ENCODE data around the gene EMX2. TPM values are rescaled to one million over a fixed set of nuclear protein-coding genes. Genes with fewer than 3 reads are reported as not detected.

Gene EMX2
- total and polyA plus RNA-seq, 7 donors: 0.69 to 3.4 (median 1.2) TPM

- no peak overlapping the region for H3K27ac ChIP-seq
- intact Hi-C loops (cut with DNase I): loop anchor here in 1 of 2 donors (10.0 kb wide), 1 partner anchor 187 kb away; no protein-coding TSS in a partner anchor
- no peak for TF ChIP-seq CTCF (IDR thresholded peaks at IDR 0.05)
- no peaks in the 10 kb centered on the region for H3K36me3 ChIP-seq (ENCODE audit: insufficient read depth in 1 of 2, low read depth in 1 of 2)
- no peak for ATAC-seq
- no peaks in the 10 kb centered on the region for H3K9me3 ChIP-seq
- H3K4me1 ChIP-seq: peaks cover 28% of the 10 kb centered on the region
- H3K4me3 ChIP-seq: no peak overlapping the region
- WGBS, 3 donors: 26 to 35% (median 32%) methylated on average over 32 of the region's 32 CpGs
- no peak for DNase-seq
- H3K27me3 ChIP-seq (ENCODE audit: insufficient read depth in 3 of 3, low read length in 2 of 3): peaks cover 0 to 100% (median 33%) of the 10 kb centered on the region in 3 donors
Observed at GRCh38 chr10:117547716-117548668, 5.4 kb downstream of the EMX2 start.

- 44 to 57% (median 50%) methylated on average over 6 of the region's 6 CpGs for WGBS, 3 donors
- Histone ChIP-seq H3K27ac (no peak overlapping the region), H3K27me3 (ENCODE audit: insufficient read depth in 3 of 3, low read length in 2 of 3) (peaks cover 0 to 99% (median 27%) of the 10 kb centered on the region in 3 donors), H3K9me3 (no peaks in the 10 kb centered on the region), H3K36me3 (ENCODE audit: insufficient read depth in 1 of 2, low read depth in 1 of 2) (no peaks in the 10 kb centered on the region), H3K4me1 (peaks cover 31% of the 10 kb centered on the region), H3K4me3 (no peak overlapping the region)
- intact Hi-C loops (cut with DNase I): loop anchor here in 1 of 2 donors (10.0 kb wide), 1 partner anchor 186 kb away; no protein-coding TSS in a partner anchor
- TF ChIP-seq CTCF (IDR thresholded peaks at IDR 0.05): no peak
- ATAC-seq: no peak
- DNase-seq: no peak
Observed at GRCh38 chr10:117549100-117549585, 6.6 kb downstream of the EMX2 start.

GRCh38 chr10:117550076-117550475 is 7.5 kb downstream of the EMX2 start:
- TF ChIP-seq CTCF (IDR thresholded peaks at IDR 0.05): no peak
- Histone ChIP-seq H3K9me3 (no peaks in the 10 kb centered on the region), H3K27ac (no peak overlapping the region), H3K4me3 (no peak overlapping the region), H3K4me1 (peaks cover 35% of the 10 kb centered on the region), H3K27me3 (ENCODE audit: insufficient read depth in 3 of 3, low read length in 2 of 3) (peaks cover 0 to 90% (median 27%) of the 10 kb centered on the region in 3 donors), H3K36me3 (ENCODE audit: insufficient read depth in 1 of 2, low read depth in 1 of 2) (no peaks in the 10 kb centered on the region)
- DNase-seq (no peak), ATAC-seq (no peak)
- intact Hi-C loops (cut with DNase I): no loop called here
- 37 to 55% (median 53%) methylated on average over 6 of the region's 6 CpGs for WGBS, 3 donors

- intact Hi-C loops (cut with DNase I): no loop called here
- Histone ChIP-seq H3K27ac (no peak overlapping the region), H3K27me3 (ENCODE audit: insufficient read depth in 3 of 3, low read length in 2 of 3) (peaks cover 0 to 87% (median 24%) of the 10 kb centered on the region in 3 donors), H3K4me3 (no peak overlapping the region), H3K4me1 (peaks cover 31% of the 10 kb centered on the region), H3K9me3 (no peaks in the 10 kb centered on the region), H3K36me3 (ENCODE audit: insufficient read depth in 1 of 2, low read depth in 1 of 2) (no peaks in the 10 kb centered on the region)
- DNase-seq: no peak
- TF ChIP-seq CTCF (IDR thresholded peaks at IDR 0.05): no peak
- WGBS, 3 donors: 26 to 33% (median 27%) methylated on average over 22 of the region's 22 CpGs
- no peak for ATAC-seq
Observed at GRCh38 chr10:117550599-117551329, 8.2 kb downstream of the EMX2 start.

Data from psoas muscle (tissue), 8 donors.